ENCODE results near the gene STAT1. TPM values are rescaled to one million over a fixed set of nuclear protein-coding genes. Genes with fewer than 3 reads are reported as not detected.

The STAT1 gene
- total RNA-seq, 1 donor from 2014 or later = 140 TPM

DNA sequence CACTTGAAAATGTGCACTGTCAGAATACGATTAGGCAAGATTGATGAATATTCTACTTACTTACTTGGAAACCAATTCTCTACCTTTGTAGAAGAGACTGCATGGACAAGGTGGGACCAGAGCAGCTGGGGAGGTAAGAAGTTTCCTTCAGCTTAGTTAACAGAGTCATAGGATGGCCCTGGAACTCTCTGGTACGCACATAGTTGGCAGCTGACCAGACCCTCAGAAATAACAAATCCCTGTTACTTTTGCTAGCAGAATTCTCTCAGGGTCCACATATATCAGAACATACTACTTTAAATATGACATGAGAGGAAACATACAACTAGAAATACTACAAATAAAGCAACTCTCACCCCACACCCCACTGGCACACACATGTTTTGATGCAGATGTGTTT lies 24.8 kb upstream of the STAT1 start:
- peaks cover 48% of the 10 kb centered on the region for H3K4me1 Mint-ChIP-seq (ENCODE audit: low read depth)
- DNase-seq (ENCODE audit: low spot score) = no peak

DNA sequence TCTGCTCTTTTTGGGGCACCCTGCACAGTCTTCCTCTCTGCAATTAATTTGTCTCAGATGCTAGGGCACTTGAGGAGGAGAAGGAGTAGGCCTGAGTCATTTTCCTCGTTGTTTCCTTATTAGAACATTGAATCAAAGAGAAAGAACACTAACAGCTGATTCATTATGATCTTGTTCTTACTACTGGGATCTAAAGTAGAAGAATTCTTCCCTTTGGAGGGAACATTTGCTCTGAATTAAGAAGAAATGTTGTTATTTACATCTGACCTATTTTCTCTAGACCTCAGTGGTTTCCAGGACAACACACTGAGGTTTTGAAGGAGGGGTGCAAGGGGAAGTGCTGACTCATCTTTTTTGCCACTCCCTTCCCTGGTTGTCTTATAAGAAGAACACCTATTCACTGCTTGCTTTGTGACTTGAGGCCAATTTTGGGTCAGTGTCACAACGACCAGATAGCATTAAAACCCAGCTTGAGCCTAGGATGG lies 24.3 kb upstream of the STAT1 start:
- Mint-ChIP-seq H3K4me1 (ENCODE audit: low read depth) (peaks cover 48% of the 10 kb centered on the region), H3K36me3 (ENCODE audit: low read depth) (no peaks in the 10 kb centered on the region), H3K27me3 (ENCODE audit: low read depth) (no peaks in the 10 kb centered on the region), H3K9me3 (ENCODE audit: low read depth) (no peaks in the 10 kb centered on the region), H3K27ac (ENCODE audit: unreplicated experiment) (peak overlapping the region; percentile 9), H3K4me3 (ENCODE audit: unreplicated experiment) (no peak overlapping the region)
- TF ChIP-seq, protein P1, sequence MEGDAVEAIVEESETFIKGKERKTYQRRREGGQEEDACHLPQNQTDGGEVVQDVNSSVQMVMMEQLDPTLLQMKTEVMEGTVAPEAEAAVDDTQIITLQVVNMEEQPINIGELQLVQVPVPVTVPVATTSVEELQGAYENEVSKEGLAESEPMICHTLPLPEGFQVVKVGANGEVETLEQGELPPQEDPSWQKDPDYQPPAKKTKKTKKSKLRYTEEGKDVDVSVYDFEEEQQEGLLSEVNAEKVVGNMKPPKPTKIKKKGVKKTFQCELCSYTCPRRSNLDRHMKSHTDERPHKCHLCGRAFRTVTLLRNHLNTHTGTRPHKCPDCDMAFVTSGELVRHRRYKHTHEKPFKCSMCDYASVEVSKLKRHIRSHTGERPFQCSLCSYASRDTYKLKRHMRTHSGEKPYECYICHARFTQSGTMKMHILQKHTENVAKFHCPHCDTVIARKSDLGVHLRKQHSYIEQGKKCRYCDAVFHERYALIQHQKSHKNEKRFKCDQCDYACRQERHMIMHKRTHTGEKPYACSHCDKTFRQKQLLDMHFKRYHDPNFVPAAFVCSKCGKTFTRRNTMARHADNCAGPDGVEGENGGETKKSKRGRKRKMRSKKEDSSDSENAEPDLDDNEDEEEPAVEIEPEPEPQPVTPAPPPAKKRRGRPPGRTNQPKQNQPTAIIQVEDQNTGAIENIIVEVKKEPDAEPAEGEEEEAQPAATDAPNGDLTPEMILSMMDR (IDR thresholded peaks at IDR 0.05) = no peak
- DNase-seq (ENCODE audit: low spot score) = no peak

More for the DNA sequence above, 24.8 kb upstream of the STAT1 start:
- TF ChIP-seq, protein P1 (IDR thresholded peaks at IDR 0.05) = no peak
- peak overlapping the region; percentile 6 for H3K27ac Mint-ChIP-seq (ENCODE audit: unreplicated experiment)
- H3K27me3 Mint-ChIP-seq (ENCODE audit: low read depth) = no peaks in the 10 kb centered on the region
- no peaks in the 10 kb centered on the region for H3K36me3 Mint-ChIP-seq (ENCODE audit: low read depth)
- no peak overlapping the region for H3K4me3 Mint-ChIP-seq (ENCODE audit: unreplicated experiment)
- H3K9me3 Mint-ChIP-seq (ENCODE audit: low read depth) = no peaks in the 10 kb centered on the region

DNA sequence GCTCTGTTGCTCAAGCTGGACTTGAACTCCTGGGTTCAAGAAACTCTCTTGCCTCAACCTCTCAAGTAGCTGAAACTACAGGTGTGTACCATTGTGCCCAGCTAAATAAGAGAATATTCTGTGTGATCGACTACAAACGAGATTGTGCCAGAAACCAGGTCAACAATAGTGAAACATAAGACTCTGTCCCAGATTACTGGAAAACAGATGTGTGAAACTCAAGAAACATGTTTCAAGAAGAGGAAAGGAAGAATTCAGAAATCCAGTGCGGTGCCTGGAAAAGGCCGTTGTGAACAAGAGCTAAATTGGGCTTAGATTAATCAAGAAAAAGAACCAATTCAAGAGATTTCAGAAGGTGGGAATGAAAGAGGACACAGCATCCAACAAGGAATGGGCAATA lies 23.4 kb upstream of the STAT1 start:
- H3K27me3 Mint-ChIP-seq (ENCODE audit: low read depth) = no peaks in the 10 kb centered on the region
- no peak for DNase-seq (ENCODE audit: low spot score)
- H3K4me3 Mint-ChIP-seq (ENCODE audit: unreplicated experiment) = no peak overlapping the region
- H3K36me3 Mint-ChIP-seq (ENCODE audit: low read depth) = no peaks in the 10 kb centered on the region
- peaks cover 51% of the 10 kb centered on the region for H3K4me1 Mint-ChIP-seq (ENCODE audit: low read depth)
- peak overlapping the region; percentile 0 for H3K27ac Mint-ChIP-seq (ENCODE audit: unreplicated experiment)
- H3K9me3 Mint-ChIP-seq (ENCODE audit: low read depth) = no peaks in the 10 kb centered on the region
- TF ChIP-seq, protein P1 (IDR thresholded peaks at IDR 0.05) = no peak

DNA sequence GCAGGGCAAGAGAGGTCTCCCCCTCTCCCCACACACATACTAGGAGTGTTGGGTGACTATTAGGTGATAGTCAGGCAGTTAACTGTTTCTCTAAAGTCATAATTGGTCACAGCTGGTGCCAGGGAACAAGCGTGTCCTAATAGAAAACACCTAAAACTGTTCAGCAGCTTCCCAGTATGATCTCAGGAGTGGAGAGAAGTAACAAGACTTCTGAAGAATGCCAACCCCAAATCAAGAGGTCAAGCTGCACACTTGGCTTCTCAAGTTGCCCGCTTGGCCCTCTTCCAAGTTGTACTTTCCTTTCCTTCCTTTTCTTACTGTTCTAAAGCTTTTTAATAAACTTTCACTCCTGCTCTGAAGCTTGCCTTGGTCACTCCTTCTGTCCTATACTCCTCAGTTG lies 22.4 kb upstream of the STAT1 start:
- no peaks in the 10 kb centered on the region for H3K36me3 Mint-ChIP-seq (ENCODE audit: low read depth)

DNA sequence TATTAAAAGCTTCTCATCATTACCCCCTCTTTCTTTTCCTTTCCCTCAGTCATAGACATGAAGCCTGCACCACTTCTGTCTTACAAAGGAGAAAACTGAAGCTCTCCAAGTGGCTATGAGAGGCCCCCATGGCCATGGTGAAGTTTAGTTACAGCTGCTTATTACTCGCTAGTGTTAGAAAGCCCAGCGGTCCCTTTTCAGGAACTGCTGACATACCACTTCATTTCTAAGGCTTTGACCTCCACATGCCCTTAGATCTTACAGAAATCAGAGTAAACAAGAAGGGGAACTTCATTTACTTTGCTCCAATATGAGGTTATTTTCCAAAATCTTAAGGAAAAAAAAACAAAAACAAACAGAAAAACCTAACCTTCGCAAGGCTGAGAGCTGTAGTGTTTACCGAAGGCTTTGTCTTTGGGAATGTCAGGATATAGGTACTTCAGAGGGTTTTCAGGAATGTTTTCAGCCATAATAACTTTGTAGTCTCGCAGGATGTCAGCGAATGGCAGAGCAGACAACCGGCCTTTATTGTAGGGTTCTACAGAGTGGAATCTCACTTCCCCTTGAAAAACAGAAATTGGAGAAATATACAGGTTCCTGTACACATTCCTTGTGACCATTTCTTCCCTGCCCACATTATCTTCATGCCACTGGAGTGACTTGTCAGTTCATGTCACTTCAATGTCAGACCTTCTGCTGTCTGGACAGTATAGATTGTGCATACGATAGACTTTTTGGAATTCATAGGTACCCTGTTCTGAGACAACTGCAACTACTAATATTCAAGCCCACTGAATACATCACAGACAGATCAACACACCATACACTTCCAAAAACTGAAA lies 18.8 kb upstream of the STAT1 start:
- H3K27me3 Mint-ChIP-seq (ENCODE audit: low read depth) = no peaks in the 10 kb centered on the region
- no peaks in the 10 kb centered on the region for H3K36me3 Mint-ChIP-seq (ENCODE audit: low read depth)
- H3K4me1 Mint-ChIP-seq (ENCODE audit: low read depth) = peaks cover 36% of the 10 kb centered on the region
- TF ChIP-seq, protein P1 (IDR thresholded peaks at IDR 0.05) = no peak
- peak overlapping the region; percentile 22 for H3K27ac Mint-ChIP-seq (ENCODE audit: unreplicated experiment)
- H3K9me3 Mint-ChIP-seq (ENCODE audit: low read depth) = no peaks in the 10 kb centered on the region
- no peak overlapping the region for H3K4me3 Mint-ChIP-seq (ENCODE audit: unreplicated experiment)
- no peak for DNase-seq (ENCODE audit: low spot score)

More for the DNA sequence above, 22.4 kb upstream of the STAT1 start:
- no peak for DNase-seq (ENCODE audit: low spot score)
- H3K4me3 Mint-ChIP-seq (ENCODE audit: unreplicated experiment) = no peak overlapping the region
- H3K27me3 Mint-ChIP-seq (ENCODE audit: low read depth) = no peaks in the 10 kb centered on the region
- no peaks in the 10 kb centered on the region for H3K9me3 Mint-ChIP-seq (ENCODE audit: low read depth)
- peaks cover 44% of the 10 kb centered on the region for H3K4me1 Mint-ChIP-seq (ENCODE audit: low read depth)
- no peak overlapping the region for H3K27ac Mint-ChIP-seq (ENCODE audit: unreplicated experiment)
- TF ChIP-seq, protein P1 (IDR thresholded peaks at IDR 0.05) = no peak

Measured in chondrocyte (in vitro differentiated cells).